Stimulated activated CD8-positive, alpha-beta memory T cell treated with anti-CD3 and anti-CD28 coated beads, Interleukin-15, amount 100 ng/mL, for 24 hours (primary cell): ENCODE data around the gene RARS1.
"Not testable (repeated sequence)": the region's sequence is repeated elsewhere in the genome, so short reads cannot be mapped to it uniquely, and the experiment has no call there.

Experiments
- DNase-seq: peaks from one replicate; pipeline ENCODE4 v3.0.0-alpha.2; 2020; ENCODE audit warnings: low read depth

The RARS1 gene

GRCh38 chr5:168481330-168481788, 4.9 kb upstream of the RARS1 start:
- DNase-seq = no peak

- no peak for DNase-seq
Observed at GRCh38 chr5:168482361-168482760, 3.9 kb upstream of the RARS1 start.

GRCh38 chr5:168489059-168489458, 2.8 kb downstream of the RARS1 start:
- DNase-seq = no peak

- no peak for DNase-seq
Observed at GRCh38 chr5:168494057-168494555, 7.8 kb downstream of the RARS1 start.

- no peak for DNase-seq
Observed at GRCh38 chr5:168502563-168503237, 16.4 kb downstream of the RARS1 start.

- no peak for DNase-seq
Observed at GRCh38 chr5:168513861-168514428, 27.7 kb downstream of the RARS1 start.

GRCh38 chr5:168525856-168526255, 39.6 kb downstream of the RARS1 start:
- no peak for DNase-seq

- no peak for DNase-seq
Observed at GRCh38 chr5:168527756-168528295, 41.6 kb downstream of the RARS1 start.

GRCh38 chr5:168528521-168529373, 42.5 kb downstream of the RARS1 start, which contains the start of gene FBLL1:
Gene FBLL1 (plus strand): TSS chr5:168529305. CDS start chr5:168529505, 200 bp downstream.
- DNase-seq = no peak

GRCh38 chr5:168529374-168530234, 43.3 kb downstream of the RARS1 start:
- DNase-seq = no peak

- DNase-seq = no peak
Observed at GRCh38 chr5:168530621-168531150, 44.4 kb downstream of the RARS1 start.

- DNase-seq = no peak
Observed at GRCh38 chr5:168531191-168531590, 44.9 kb downstream of the RARS1 start.

GRCh38 chr5:168531987-168532864, 46.0 kb downstream of the RARS1 start:
- DNase-seq = no peak

- not testable (repeated sequence) for DNase-seq
Observed at GRCh38 chr5:168534351-168534750, 48.1 kb downstream of the RARS1 start.

- no peak for DNase-seq
Observed at GRCh38 chr5:168537176-168537575, 50.9 kb downstream of the RARS1 start.

- no peak for DNase-seq
Observed at GRCh38 chr5:168549554-168549953, 63.3 kb downstream of the RARS1 start.

- DNase-seq = no peak
Observed at GRCh38 chr5:168550656-168551055, 64.4 kb downstream of the RARS1 start.

- DNase-seq = no peak
Observed at GRCh38 chr5:168552146-168552545, 65.9 kb downstream of the RARS1 start.

GRCh38 chr5:168553377-168554130, 67.3 kb downstream of the RARS1 start:
- no peak for DNase-seq
